ENCODE data around the gene MYOF.
"Not testable (repeated sequence)": the region's sequence is repeated elsewhere in the genome, so short reads cannot be mapped to it uniquely, and the experiment has no call there.

Gene MYOF

GRCh38 chr10:93333278-93333978 lies 148.7 kb downstream of the MYOF start:
- Mint-ChIP-seq H3K4me3 (no peak overlapping the region), H3K27ac (no peak overlapping the region), H3K27me3 (ENCODE audit: low read depth) (no peaks in the 10 kb centered on the region), H3K4me1 (ENCODE audit: low read depth) (no peaks in the 10 kb centered on the region), H3K36me3 (ENCODE audit: low read depth) (no peaks in the 10 kb centered on the region), H3K9me3 (no peaks in the 10 kb centered on the region)

GRCh38 chr10:93330824-93331223 lies 151.3 kb downstream of the MYOF start:
- Mint-ChIP-seq H3K4me3 (no peak overlapping the region), H3K27ac (no peak overlapping the region), H3K4me1 (ENCODE audit: low read depth) (no peaks in the 10 kb centered on the region), H3K9me3 (no peaks in the 10 kb centered on the region), H3K27me3 (ENCODE audit: low read depth) (no peaks in the 10 kb centered on the region), H3K36me3 (ENCODE audit: low read depth) (no peaks in the 10 kb centered on the region)

GRCh38 chr10:93319896-93320295 lies 162.2 kb downstream of the MYOF start:
- no peaks in the 10 kb centered on the region for H3K36me3 Mint-ChIP-seq (ENCODE audit: low read depth)

GRCh38 chr10:93319096-93319495 lies 163.0 kb downstream of the MYOF start:
- Mint-ChIP-seq H3K27ac (no peak overlapping the region), H3K9me3 (no peaks in the 10 kb centered on the region), H3K4me3 (no peak overlapping the region), H3K27me3 (ENCODE audit: low read depth) (no peaks in the 10 kb centered on the region), H3K36me3 (ENCODE audit: low read depth) (no peaks in the 10 kb centered on the region), H3K4me1 (ENCODE audit: low read depth) (peaks cover 5% of the 10 kb centered on the region)

More at GRCh38 chr10:93319896-93320295, 162.2 kb downstream of the MYOF start:
- H3K9me3 Mint-ChIP-seq: no peaks in the 10 kb centered on the region
- H3K27me3 Mint-ChIP-seq (ENCODE audit: low read depth): no peaks in the 10 kb centered on the region
- no peak overlapping the region for H3K27ac Mint-ChIP-seq
- H3K4me3 Mint-ChIP-seq: no peak overlapping the region
- peaks cover 5% of the 10 kb centered on the region for H3K4me1 Mint-ChIP-seq (ENCODE audit: low read depth)

- no peaks in the 10 kb centered on the region for H3K9me3 Mint-ChIP-seq
These were observed 166.9 kb downstream of the MYOF start for GRCh38 chr10:93315246-93315645.

GRCh38 chr10:93314656-93315055 lies 167.5 kb downstream of the MYOF start:
- not testable (repeated sequence) for H3K4me1 Mint-ChIP-seq (ENCODE audit: low read depth); H3K4me3 Mint-ChIP-seq; H3K9me3 Mint-ChIP-seq; H3K27me3 Mint-ChIP-seq (ENCODE audit: low read depth); H3K27ac Mint-ChIP-seq; H3K36me3 Mint-ChIP-seq (ENCODE audit: low read depth)

More at GRCh38 chr10:93315246-93315645, 166.9 kb downstream of the MYOF start:
- H3K36me3 Mint-ChIP-seq (ENCODE audit: low read depth): no peaks in the 10 kb centered on the region
- no peak overlapping the region for H3K27ac Mint-ChIP-seq
- H3K27me3 Mint-ChIP-seq (ENCODE audit: low read depth): no peaks in the 10 kb centered on the region
- peaks cover 5% of the 10 kb centered on the region for H3K4me1 Mint-ChIP-seq (ENCODE audit: low read depth)
- no peak overlapping the region for H3K4me3 Mint-ChIP-seq

GRCh38 chr10:93313798-93314197 lies 168.3 kb downstream of the MYOF start:
- H3K4me1 Mint-ChIP-seq (ENCODE audit: low read depth): peaks cover 5% of the 10 kb centered on the region
- no peaks in the 10 kb centered on the region for H3K9me3 Mint-ChIP-seq
- H3K27me3 Mint-ChIP-seq (ENCODE audit: low read depth): no peaks in the 10 kb centered on the region
- no peaks in the 10 kb centered on the region for H3K36me3 Mint-ChIP-seq (ENCODE audit: low read depth)
- H3K4me3 Mint-ChIP-seq: no peak overlapping the region
- no peak overlapping the region for H3K27ac Mint-ChIP-seq

- Mint-ChIP-seq H3K27me3 (ENCODE audit: low read depth) (no peaks in the 10 kb centered on the region), H3K4me1 (ENCODE audit: low read depth) (no peaks in the 10 kb centered on the region), H3K36me3 (ENCODE audit: low read depth) (no peaks in the 10 kb centered on the region), H3K4me3 (no peak overlapping the region), H3K27ac (no peak overlapping the region), H3K9me3 (no peaks in the 10 kb centered on the region)
These were observed 173.1 kb downstream of the MYOF start for GRCh38 chr10:93309062-93309461.

GRCh38 chr10:93305122-93305521 lies 177.0 kb downstream of the MYOF start:
- Mint-ChIP-seq H3K27me3 (ENCODE audit: low read depth) (no peaks in the 10 kb centered on the region), H3K36me3 (ENCODE audit: low read depth) (no peaks in the 10 kb centered on the region), H3K4me3 (no peak overlapping the region), H3K4me1 (ENCODE audit: low read depth) (no peaks in the 10 kb centered on the region), H3K27ac (no peak overlapping the region), H3K9me3 (no peaks in the 10 kb centered on the region)

GRCh38 chr10:93300981-93301380 lies 181.2 kb downstream of the MYOF start:
- no peak overlapping the region for H3K27ac Mint-ChIP-seq
- no peaks in the 10 kb centered on the region for H3K27me3 Mint-ChIP-seq (ENCODE audit: low read depth)
- H3K9me3 Mint-ChIP-seq: no peaks in the 10 kb centered on the region
- H3K36me3 Mint-ChIP-seq (ENCODE audit: low read depth): no peaks in the 10 kb centered on the region
- no peaks in the 10 kb centered on the region for H3K4me1 Mint-ChIP-seq (ENCODE audit: low read depth)
- H3K4me3 Mint-ChIP-seq: no peak overlapping the region

GRCh38 chr10:93300288-93300917 lies 181.7 kb downstream of the MYOF start:
- no peaks in the 10 kb centered on the region for H3K36me3 Mint-ChIP-seq (ENCODE audit: low read depth)
- no peaks in the 10 kb centered on the region for H3K9me3 Mint-ChIP-seq
- H3K4me1 Mint-ChIP-seq (ENCODE audit: low read depth): no peaks in the 10 kb centered on the region
- H3K27ac Mint-ChIP-seq: no peak overlapping the region
- H3K27me3 Mint-ChIP-seq (ENCODE audit: low read depth): no peaks in the 10 kb centered on the region
- H3K4me3 Mint-ChIP-seq: no peak overlapping the region

- H3K27me3 Mint-ChIP-seq (ENCODE audit: low read depth): no peaks in the 10 kb centered on the region
- H3K9me3 Mint-ChIP-seq: no peaks in the 10 kb centered on the region
- no peak overlapping the region for H3K4me3 Mint-ChIP-seq
- no peaks in the 10 kb centered on the region for H3K36me3 Mint-ChIP-seq (ENCODE audit: low read depth)
- H3K27ac Mint-ChIP-seq: no peak overlapping the region
- no peaks in the 10 kb centered on the region for H3K4me1 Mint-ChIP-seq (ENCODE audit: low read depth)
These were observed 182.4 kb downstream of the MYOF start for GRCh38 chr10:93299606-93300287.

- Mint-ChIP-seq H3K4me1 (ENCODE audit: low read depth) (no peaks in the 10 kb centered on the region), H3K27ac (no peak overlapping the region), H3K27me3 (ENCODE audit: low read depth) (no peaks in the 10 kb centered on the region), H3K4me3 (no peak overlapping the region), H3K36me3 (ENCODE audit: low read depth) (no peaks in the 10 kb centered on the region), H3K9me3 (no peaks in the 10 kb centered on the region)
These were observed 182.9 kb downstream of the MYOF start for GRCh38 chr10:93299195-93299594.

GRCh38 chr10:93296151-93296550 lies 186.0 kb downstream of the MYOF start:
- Mint-ChIP-seq H3K27ac (no peak overlapping the region), H3K27me3 (ENCODE audit: low read depth) (no peaks in the 10 kb centered on the region), H3K4me3 (no peak overlapping the region), H3K4me1 (ENCODE audit: low read depth) (no peaks in the 10 kb centered on the region), H3K9me3 (no peaks in the 10 kb centered on the region), H3K36me3 (ENCODE audit: low read depth) (no peaks in the 10 kb centered on the region)

- H3K27ac Mint-ChIP-seq: no peak overlapping the region
- H3K9me3 Mint-ChIP-seq: no peaks in the 10 kb centered on the region
- no peaks in the 10 kb centered on the region for H3K4me1 Mint-ChIP-seq (ENCODE audit: low read depth)
- no peaks in the 10 kb centered on the region for H3K36me3 Mint-ChIP-seq (ENCODE audit: low read depth)
- no peaks in the 10 kb centered on the region for H3K27me3 Mint-ChIP-seq (ENCODE audit: low read depth)
- H3K4me3 Mint-ChIP-seq: no peak overlapping the region
These were observed 188.1 kb downstream of the MYOF start for GRCh38 chr10:93293999-93294398.
